Astrocyte of the spinal cord (primary cell): ENCODE data around the gene SLCO1C1.
"Not testable (repeated sequence)": the region's sequence is repeated elsewhere in the genome, so short reads cannot be mapped to it uniquely, and the experiment has no call there.

Experiments used
- DNase-seq: peaks from one replicate; pipeline ENCODE4 v3.0.0; 2011; ENCODE audit warnings: low read depth, low spot score
- H3K4me3 ChIP-seq: 2 replicates; pipeline ENCODE4 v1.5.1; 2011; ENCODE audit warnings: low read depth, mild to moderate bottlenecking, low read length, moderate library complexity
- CTCF ChIP-seq: IDR thresholded peaks from 2 replicates; pipeline ENCODE4 v1.5.1; 2012; ENCODE audit warnings: low read depth, mild to moderate bottlenecking, low read length, inconsistent platforms
- in situ Hi-C: cut with HindIII; loops from 2 replicates; pipeline ENCODE4 v1.10.0; 2017; ENCODE audit warnings: low sequenced_read_pairs

Gene SLCO1C1

GRCh38 chr12:20722142-20722541, 27.0 kb downstream of the SLCO1C1 start:
- H3K4me3 ChIP-seq, result no peak overlapping the region
- in situ Hi-C loops, result no loop called here
- DNase-seq, result no peak
- TF ChIP-seq CTCF, result no peak

- no peak for TF ChIP-seq CTCF
- no peak for DNase-seq
- in situ Hi-C loops, result no loop called here
Observed at GRCh38 chr12:20731274-20731673, 36.1 kb downstream of the SLCO1C1 start.

GRCh38 chr12:20740972-20741371, 45.8 kb downstream of the SLCO1C1 start:
- no peak overlapping the region for H3K4me3 ChIP-seq
- DNase-seq, result no peak
- in situ Hi-C loops, result no loop called here
- TF ChIP-seq CTCF, result no peak

More at GRCh38 chr12:20731274-20731673, 36.1 kb downstream of the SLCO1C1 start:
- no peak overlapping the region for H3K4me3 ChIP-seq

GRCh38 chr12:20748198-20748597, 53.1 kb downstream of the SLCO1C1 start:
- DNase-seq, result no peak
- in situ Hi-C loops, result no loop called here
- no peak overlapping the region for H3K4me3 ChIP-seq
- TF ChIP-seq CTCF, result no peak

GRCh38 chr12:20751046-20751445, 55.9 kb downstream of the SLCO1C1 start:
- H3K4me3 ChIP-seq, result no peak overlapping the region
- no peak for DNase-seq
- in situ Hi-C loops, result no loop called here
- TF ChIP-seq CTCF, result no peak

GRCh38 chr12:20777420-20777819, 82.3 kb downstream of the SLCO1C1 start:
- no peak for TF ChIP-seq CTCF
- in situ Hi-C loops, result no loop called here
- DNase-seq, result no peak

GRCh38 chr12:20778969-20779368, 83.8 kb downstream of the SLCO1C1 start:
- H3K4me3 ChIP-seq, result no peak overlapping the region
- in situ Hi-C loops, result no loop called here
- TF ChIP-seq CTCF, result no peak
- DNase-seq, result no peak

More at GRCh38 chr12:20777420-20777819, 82.3 kb downstream of the SLCO1C1 start:
- no peak overlapping the region for H3K4me3 ChIP-seq

- in situ Hi-C loops, H3K4me3 ChIP-seq, DNase-seq: not testable (repeated sequence)
Observed at GRCh38 chr12:20779971-20780370, 84.8 kb downstream of the SLCO1C1 start.

GRCh38 chr12:20783796-20784357, 88.7 kb downstream of the SLCO1C1 start:
- in situ Hi-C loops, DNase-seq, H3K4me3 ChIP-seq: not testable (repeated sequence)
